GM12891 (cell line): ENCODE measurements around the gene NSMCE1.

Source experiments
- POLR2A ChIP-seq: IDR thresholded peaks from 2 replicates; pipeline ENCODE4 v1.6.1; 2011; ENCODE audit warnings: low read depth, low read length, control low read depth
- POLR2AphosphoS5 ChIP-seq: IDR thresholded peaks from 2 replicates; pipeline ENCODE4 v1.6.1; 2011; ENCODE audit warnings: low read depth, low read length, control low read depth
- POU2F2 ChIP-seq: IDR thresholded peaks from 2 replicates; pipeline ENCODE4 v1.6.1; 2011; ENCODE audit warnings: low read depth, mild to moderate bottlenecking, control low read depth, low read length, moderate library complexity
- TAF1 ChIP-seq: IDR thresholded peaks from 2 replicates; pipeline ENCODE4 v1.6.1; 2011; ENCODE audit warnings: low read depth, low read length, control low read depth

DNA sequence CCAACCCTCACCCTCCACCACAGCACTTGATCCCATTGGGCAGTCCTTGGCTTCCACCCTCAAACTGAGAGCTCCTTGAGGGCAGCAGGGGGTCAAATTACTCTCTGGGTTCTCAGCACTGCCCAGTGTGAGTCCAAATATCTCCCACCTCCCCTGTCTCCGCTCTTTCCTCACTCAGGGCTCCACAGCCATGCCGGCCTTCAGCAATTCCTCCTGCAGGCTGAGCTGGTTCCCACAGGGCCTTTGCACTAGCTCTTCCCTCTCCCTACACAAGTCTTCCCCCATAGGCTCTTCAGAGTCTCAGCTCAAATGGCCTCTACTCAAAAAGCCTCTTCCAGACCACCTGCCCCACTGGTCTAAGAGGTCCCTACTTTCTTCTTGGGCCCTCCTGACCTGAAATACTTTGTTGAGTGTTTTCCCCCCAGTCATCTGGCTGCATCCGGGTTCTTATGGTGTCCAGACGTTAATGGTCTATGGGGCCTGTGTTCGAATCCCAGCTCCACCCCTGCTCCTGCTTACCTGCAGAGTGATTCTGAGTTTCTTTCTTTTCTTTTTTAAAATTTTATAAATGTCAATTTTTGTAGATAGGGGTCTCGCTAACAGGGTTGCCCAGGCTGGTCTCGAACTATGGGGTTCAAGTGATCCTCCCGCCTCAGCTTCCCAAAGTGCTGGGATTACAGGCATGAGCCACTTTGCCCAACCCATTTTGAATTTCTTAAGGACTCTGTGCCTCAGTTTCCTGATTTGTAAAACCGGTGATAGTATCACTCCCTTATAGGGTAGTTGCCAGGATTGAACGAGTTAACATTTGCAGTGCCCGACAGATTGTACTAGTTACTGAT, 44.2 kb upstream of the NSMCE1 start:
- TF ChIP-seq TAF1 (no peak), POLR2AphosphoS5 (no peak), POLR2A (no peak), POU2F2 (no peak)
